K562 (cell line): Measurements from ENCODE around the gene AMT. TPM values are rescaled to one million over a fixed set of nuclear protein-coding genes. Genes with fewer than 3 reads are reported as not detected.

ENCODE experiments used
- CBFB ChIP-seq: sonication (generic); formaldehyde crosslinking; IDR thresholded peaks from 2 replicates; pipeline ENCODE4 v1.4.0; 2020; ENCODE audit warnings: mild to moderate bottlenecking, missing genetic modification reagents
- CEBPG ChIP-seq, 3 experiments: fragments of 200-800 bp in 1 of 3; sonication (Bioruptor generic) in 1 of 3; sonication (generic) in 1 of 3; formaldehyde crosslinking in 1 of 3; IDR thresholded peaks in 2 of 3; conservative IDR thresholded peaks in 1 of 3; 2 replicates each; pipeline versions ENCODE4 v1.6.1 to v1.8.0; 2016 to 2022; ENCODE audit warnings: missing compliant biosample characterization in 2 of 3, missing genetic modification characterization in 2 of 3, mild to moderate bottlenecking in 1 of 3, missing genetic modification reagents in 1 of 3
- CREM ChIP-seq: IDR thresholded peaks from 2 replicates; pipeline ENCODE4 v1.6.1; 2014; ENCODE audit warnings: antibody characterized with exemption, low read depth
- FOXJ2 ChIP-seq: fragments of 200-800 bp; sonication (Bioruptor generic); IDR thresholded peaks from 2 replicates; pipeline ENCODE4 v1.6.1; 2016; ENCODE audit warnings: missing genetic modification characterization, missing compliant biosample characterization
- LCOR ChIP-seq: sonication (generic); formaldehyde crosslinking; IDR thresholded peaks from 2 replicates; pipeline ENCODE4 v1.8.0; 2022; ENCODE audit warnings: mild to moderate bottlenecking, missing genetic modification reagents
- NONO ChIP-seq, 2 experiments: fragments of 200-400 bp in 1 of 2; fragments of 450-650 bp in 1 of 2; formaldehyde crosslinking in 1 of 2; IDR thresholded peaks; 2 replicates each; pipeline ENCODE4 v1.6.1; 2017; ENCODE audit warnings: low read depth in 2 of 2, mild to moderate bottlenecking in 2 of 2, moderate library complexity in 2 of 2, low read length in 1 of 2
- NR2C2 ChIP-seq, 2 experiments: fragments of 200-800 bp in 1 of 2; sonication (Bioruptor generic) in 1 of 2; sonication (generic) in 1 of 2; formaldehyde crosslinking in 1 of 2; IDR thresholded peaks; 2 replicates each; pipeline versions ENCODE4 v1.6.1 to v1.8.0; 2016 to 2022; ENCODE audit warnings: mild to moderate bottlenecking in 1 of 2, missing compliant biosample characterization in 1 of 2, missing genetic modification characterization in 1 of 2, missing genetic modification reagents in 1 of 2
- PHF20 ChIP-seq: fragments of 450-650 bp; IDR thresholded peaks from 2 replicates; pipeline ENCODE4 v1.6.1; 2018; ENCODE audit not compliant: partially characterized antibody
- POLR2AphosphoS5 ChIP-seq: IDR thresholded peaks from 2 replicates; pipeline ENCODE4 v1.6.1; 2011; ENCODE audit warnings: mild to moderate bottlenecking, low read depth, low read length, moderate library complexity; ENCODE audit not compliant: control insufficient read depth, insufficient read depth
- POLR2G ChIP-seq: fragments of 200-400 bp; formaldehyde crosslinking; IDR thresholded peaks from 2 replicates; pipeline ENCODE4 v1.6.1; 2017; ENCODE audit warnings: low read depth, mild to moderate bottlenecking, antibody characterized with exemption, low read length, moderate library complexity
- RBFOX2 ChIP-seq: fragments of 200-400 bp; formaldehyde crosslinking; IDR thresholded peaks from 2 replicates; pipeline ENCODE4 v1.6.1; 2017; ENCODE audit warnings: low read depth, mild to moderate bottlenecking, low read length, moderate library complexity
- TEAD1 ChIP-seq, 2 experiments: fragments of 450-650 bp in 1 of 2; sonication (generic) in 1 of 2; formaldehyde crosslinking; IDR thresholded peaks; 2 replicates each; pipeline versions ENCODE4 v1.4.0 to v1.8.0; 2020 to 2022; ENCODE audit warnings: mild to moderate bottlenecking in 2 of 2, missing genetic modification reagents in 1 of 2
- ZNF263 ChIP-seq: sonication (generic); formaldehyde crosslinking; IDR thresholded peaks from 2 replicates; pipeline ENCODE4 v1.8.0; 2022; ENCODE audit warnings: mild to moderate bottlenecking, missing genetic modification reagents, borderline replicate concordance
- ZNF584 ChIP-seq: fragments of 200-800 bp; sonication (Bioruptor generic); IDR thresholded peaks from 2 replicates; pipeline ENCODE4 v1.6.1; 2016; ENCODE audit warnings: low read depth, mild to moderate bottlenecking, missing genetic modification characterization, missing compliant biosample characterization
- polyA plus RNA-seq, 8 experiments: library from polyadenylated mRNA; depleted of rRNA in 4 of 8; stranded (reverse) in 5 of 8; unstranded in 3 of 8; fragments of >200 nt; fragmentation: Nextera tagmentation in 2 of 8; fragmentation: Illumina TruSeq in 1 of 8; extraction: Ambion mirVana in 2 of 8; extraction: Trizol in 1 of 8; gene quantifications; 2 replicates each; pipeline versions ENCODE4 v1.2.1 to v1.2.3, GENCODE V29; 2011 to 2014; ENCODE audit warnings: inconsistent platforms in 1 of 8, missing spikeins in 1 of 8
- total RNA-seq, 7 experiments: library from RNA; depleted of rRNA in 6 of 7; stranded (reverse); fragments of >200 nt in 6 of 7; fragmentation: Illumina TruSeq in 2 of 7; extraction: Trizol in 2 of 7; gene quantifications; 2 replicates each; pipeline versions ENCODE4 v1.2.1 to v1.2.3, GENCODE V29; 2011 to 2021; ENCODE audit warnings: low replicate concordance in 1 of 7
- TF ChIP-seq, protein P1 (sequence below), 2 experiments: fragments of 450-650 bp; conservative IDR thresholded peaks; 2 replicates each; pipeline ENCODE4 v1.6.1; 2017; ENCODE audit warnings: mild to moderate bottlenecking in 2 of 2, moderate library complexity in 2 of 2
- TF ChIP-seq, protein P2 (sequence below), 2 experiments: IDR thresholded peaks; 2 replicates each; pipeline ENCODE4 v1.6.1; 2011; ENCODE audit warnings: borderline replicate concordance in 1 of 2, control low read depth in 1 of 2, low read depth in 1 of 2, low read length in 1 of 2, mild to moderate bottlenecking in 1 of 2, mixed read lengths in 1 of 2, moderate library complexity in 1 of 2; ENCODE audit not compliant: insufficient read depth in 1 of 2, insufficient read length in 1 of 2, poor library complexity in 1 of 2, severe bottlenecking in 1 of 2; ENCODE audit errors: extremely low read depth in 1 of 2
- TF ChIP-seq, protein P3 (sequence below): fragments of 200-800 bp; sonication (Bioruptor generic); IDR thresholded peaks from 2 replicates; pipeline ENCODE4 v1.6.1; 2017; ENCODE audit warnings: missing genetic modification characterization, missing compliant biosample characterization
- TF ChIP-seq, protein P4 (sequence below): sonication (generic); formaldehyde crosslinking; IDR thresholded peaks from 2 replicates; pipeline ENCODE4 v1.4.0; 2020; ENCODE audit warnings: mild to moderate bottlenecking, missing genetic modification reagents

Gene AMT
- total and polyA plus RNA-seq, 9 of the 15 experiments (the other 6 are each of a cell fraction or from before 2014, with no cell fraction given), result 0.14 to 2.1 (median 0.52) TPM

DNA sequence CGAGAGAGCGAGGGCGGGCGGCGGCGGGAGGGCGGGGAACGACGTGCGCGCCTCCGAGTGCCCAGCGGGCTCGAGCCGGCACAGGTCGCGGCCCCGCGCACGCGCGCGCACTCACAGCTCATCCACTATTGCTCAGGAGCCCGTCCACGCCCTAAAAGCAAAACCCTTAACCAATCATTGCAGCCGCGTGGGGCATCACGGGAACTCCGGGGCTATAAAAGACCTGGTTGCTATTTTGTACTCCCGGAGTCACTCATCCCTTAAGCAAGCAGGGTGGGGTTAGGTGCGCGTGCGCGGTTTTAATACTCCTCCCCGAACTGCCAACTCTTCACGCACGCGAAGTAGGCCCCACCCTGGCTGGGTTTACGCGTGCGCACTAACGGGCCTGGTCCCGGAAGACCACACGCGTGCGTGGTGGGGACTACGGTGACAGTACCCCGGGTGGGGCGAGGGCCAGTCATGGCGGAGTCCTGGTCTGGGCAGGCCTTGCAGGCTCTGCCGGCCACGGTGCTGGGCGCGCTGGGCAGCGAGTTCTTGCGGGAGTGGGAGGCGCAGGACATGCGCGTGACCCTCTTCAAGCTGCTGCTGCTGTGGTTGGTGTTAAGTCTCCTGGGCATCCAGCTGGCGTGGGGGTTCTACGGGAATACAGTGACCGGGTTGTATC, 10.2 kb downstream of the AMT start, which contains the start of the genes RHOA and TCTA (continued):
- TF ChIP-seq, protein P1, sequence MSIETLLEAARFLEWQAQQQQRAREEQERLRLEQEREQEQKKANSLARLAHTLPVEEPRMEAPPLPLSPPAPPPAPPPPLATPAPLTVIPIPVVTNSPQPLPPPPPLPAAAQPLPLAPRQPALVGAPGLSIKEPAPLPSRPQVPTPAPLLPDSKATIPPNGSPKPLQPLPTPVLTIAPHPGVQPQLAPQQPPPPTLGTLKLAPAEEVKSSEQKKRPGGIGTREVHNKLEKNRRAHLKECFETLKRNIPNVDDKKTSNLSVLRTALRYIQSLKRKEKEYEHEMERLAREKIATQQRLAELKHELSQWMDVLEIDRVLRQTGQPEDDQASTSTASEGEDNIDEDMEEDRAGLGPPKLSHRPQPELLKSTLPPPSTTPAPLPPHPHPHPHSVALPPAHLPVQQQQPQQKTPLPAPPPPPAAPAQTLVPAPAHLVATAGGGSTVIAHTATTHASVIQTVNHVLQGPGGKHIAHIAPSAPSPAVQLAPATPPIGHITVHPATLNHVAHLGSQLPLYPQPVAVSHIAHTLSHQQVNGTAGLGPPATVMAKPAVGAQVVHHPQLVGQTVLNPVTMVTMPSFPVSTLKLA (conservative IDR thresholded peaks at IDR 0.05), result peak; percentile 71 to 80; a peak in 3 of 4 replicates
- 0 out of 2 replicates have a peak, but pooled peaks have one; percentile 26 for TF ChIP-seq CBFB (CRISPR knock-in tag)
- peak; percentile 93 for TF ChIP-seq POLR2G
- TF ChIP-seq, protein P2, sequence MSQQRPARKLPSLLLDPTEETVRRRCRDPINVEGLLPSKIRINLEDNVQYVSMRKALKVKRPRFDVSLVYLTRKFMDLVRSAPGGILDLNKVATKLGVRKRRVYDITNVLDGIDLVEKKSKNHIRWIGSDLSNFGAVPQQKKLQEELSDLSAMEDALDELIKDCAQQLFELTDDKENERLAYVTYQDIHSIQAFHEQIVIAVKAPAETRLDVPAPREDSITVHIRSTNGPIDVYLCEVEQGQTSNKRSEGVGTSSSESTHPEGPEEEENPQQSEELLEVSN (IDR thresholded peaks at IDR 0.05; ENCODE audit: borderline replicate concordance in 1 of 2, extremely low read depth in 1 of 2, insufficient read depth in 1 of 2, insufficient read length in 1 of 2, low read depth in 1 of 2, low read length in 1 of 2, poor library complexity in 1 of 2, severe bottlenecking in 1 of 2), result peak in 1 of 2 experiments; percentile 24
- TF ChIP-seq LCOR (CRISPR knock-in tag), result peak; percentile 54; the same call in 1 of the 2 replicates
- 0 out of 2 replicates have a peak, but pooled peaks have one; percentile 27 for TF ChIP-seq ZNF263 (CRISPR knock-in tag)
- TF ChIP-seq CREM, result peak; percentile 55
- TF ChIP-seq, protein P3, sequence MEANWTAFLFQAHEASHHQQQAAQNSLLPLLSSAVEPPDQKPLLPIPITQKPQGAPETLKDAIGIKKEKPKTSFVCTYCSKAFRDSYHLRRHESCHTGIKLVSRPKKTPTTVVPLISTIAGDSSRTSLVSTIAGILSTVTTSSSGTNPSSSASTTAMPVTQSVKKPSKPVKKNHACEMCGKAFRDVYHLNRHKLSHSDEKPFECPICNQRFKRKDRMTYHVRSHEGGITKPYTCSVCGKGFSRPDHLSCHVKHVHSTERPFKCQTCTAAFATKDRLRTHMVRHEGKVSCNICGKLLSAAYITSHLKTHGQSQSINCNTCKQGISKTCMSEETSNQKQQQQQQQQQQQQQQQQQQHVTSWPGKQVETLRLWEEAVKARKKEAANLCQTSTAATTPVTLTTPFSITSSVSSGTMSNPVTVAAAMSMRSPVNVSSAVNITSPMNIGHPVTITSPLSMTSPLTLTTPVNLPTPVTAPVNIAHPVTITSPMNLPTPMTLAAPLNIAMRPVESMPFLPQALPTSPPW (CRISPR knock-in tag), result peak; percentile 79
- TF ChIP-seq NR2C2 (CRISPR knock-in tag; IDR thresholded peaks at IDR 0.05), result no peak
- TF ChIP-seq NR2C2 (tag; IDR thresholded peaks at IDR 0.05), result no peak; the same call in none of the 2 replicates
- peak; percentile 78; the same call in 1 of the 2 replicates for TF ChIP-seq FOXJ2
- peak; percentile 73; the same call in 1 of the 2 replicates for TF ChIP-seq ZNF584
- TF ChIP-seq RBFOX2, result peak; percentile 89
- TF ChIP-seq PHF20, result peak; percentile 61
- peak; percentile 58; the same call in 1 of the 2 replicates for TF ChIP-seq CEBPG (CRISPR knock-in tag; IDR thresholded peaks at IDR 0.05)
- TF ChIP-seq CEBPG (tag; conservative IDR thresholded peaks at IDR 0.05 in 1 of 2, IDR thresholded peaks at IDR 0.05 in 1 of 2), result no peak; a peak in 2 of 4 replicates
- TF ChIP-seq, protein P4, sequence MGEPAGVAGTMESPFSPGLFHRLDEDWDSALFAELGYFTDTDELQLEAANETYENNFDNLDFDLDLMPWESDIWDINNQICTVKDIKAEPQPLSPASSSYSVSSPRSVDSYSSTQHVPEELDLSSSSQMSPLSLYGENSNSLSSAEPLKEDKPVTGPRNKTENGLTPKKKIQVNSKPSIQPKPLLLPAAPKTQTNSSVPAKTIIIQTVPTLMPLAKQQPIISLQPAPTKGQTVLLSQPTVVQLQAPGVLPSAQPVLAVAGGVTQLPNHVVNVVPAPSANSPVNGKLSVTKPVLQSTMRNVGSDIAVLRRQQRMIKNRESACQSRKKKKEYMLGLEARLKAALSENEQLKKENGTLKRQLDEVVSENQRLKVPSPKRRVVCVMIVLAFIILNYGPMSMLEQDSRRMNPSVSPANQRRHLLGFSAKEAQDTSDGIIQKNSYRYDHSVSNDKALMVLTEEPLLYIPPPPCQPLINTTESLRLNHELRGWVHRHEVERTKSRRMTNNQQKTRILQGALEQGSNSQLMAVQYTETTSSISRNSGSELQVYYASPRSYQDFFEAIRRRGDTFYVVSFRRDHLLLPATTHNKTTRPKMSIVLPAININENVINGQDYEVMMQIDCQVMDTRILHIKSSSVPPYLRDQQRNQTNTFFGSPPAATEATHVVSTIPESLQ (CRISPR knock-in tag), result peak; percentile 73; the same call in 1 of the 2 replicates
- peak; percentile 92 for TF ChIP-seq POLR2AphosphoS5
- peak in 1 of 2 experiments; percentile 57; a peak in 1 of 4 replicates for TF ChIP-seq NONO (IDR thresholded peaks at IDR 0.05; ENCODE audit: low read depth in 2 of 2, low read length in 1 of 2)
- TF ChIP-seq TEAD1 (CRISPR knock-in tag; IDR thresholded peaks at IDR 0.05), result peak; percentile 6 to 47; a peak in 2 of 4 replicates
